ENCODE measurements around the gene HAS3.

Gene HAS3

DNA sequence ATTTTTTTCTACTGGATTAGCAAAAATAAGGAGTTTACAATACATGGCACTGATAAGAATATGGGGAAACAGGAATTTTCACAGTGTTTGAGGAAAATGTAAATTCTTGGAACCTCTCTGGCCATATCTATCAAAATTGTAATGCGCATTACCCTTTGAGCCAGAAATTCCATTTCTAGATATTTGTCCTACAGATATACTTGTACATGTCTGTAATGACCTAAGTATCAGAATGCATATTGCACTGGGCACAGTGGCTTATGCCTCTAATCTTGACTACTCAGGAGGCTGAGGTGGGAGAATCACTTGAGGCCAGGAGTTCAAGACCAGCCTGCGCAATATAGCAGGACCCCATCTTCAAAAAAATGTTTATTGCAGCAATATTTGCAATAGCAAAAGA lies 25.8 kb upstream of the HAS3 start:
- no peak for DNase-seq (ENCODE audit: low read depth in 2 of 2)
- TF ChIP-seq, protein P1, sequence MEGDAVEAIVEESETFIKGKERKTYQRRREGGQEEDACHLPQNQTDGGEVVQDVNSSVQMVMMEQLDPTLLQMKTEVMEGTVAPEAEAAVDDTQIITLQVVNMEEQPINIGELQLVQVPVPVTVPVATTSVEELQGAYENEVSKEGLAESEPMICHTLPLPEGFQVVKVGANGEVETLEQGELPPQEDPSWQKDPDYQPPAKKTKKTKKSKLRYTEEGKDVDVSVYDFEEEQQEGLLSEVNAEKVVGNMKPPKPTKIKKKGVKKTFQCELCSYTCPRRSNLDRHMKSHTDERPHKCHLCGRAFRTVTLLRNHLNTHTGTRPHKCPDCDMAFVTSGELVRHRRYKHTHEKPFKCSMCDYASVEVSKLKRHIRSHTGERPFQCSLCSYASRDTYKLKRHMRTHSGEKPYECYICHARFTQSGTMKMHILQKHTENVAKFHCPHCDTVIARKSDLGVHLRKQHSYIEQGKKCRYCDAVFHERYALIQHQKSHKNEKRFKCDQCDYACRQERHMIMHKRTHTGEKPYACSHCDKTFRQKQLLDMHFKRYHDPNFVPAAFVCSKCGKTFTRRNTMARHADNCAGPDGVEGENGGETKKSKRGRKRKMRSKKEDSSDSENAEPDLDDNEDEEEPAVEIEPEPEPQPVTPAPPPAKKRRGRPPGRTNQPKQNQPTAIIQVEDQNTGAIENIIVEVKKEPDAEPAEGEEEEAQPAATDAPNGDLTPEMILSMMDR (IDR thresholded peaks at IDR 0.05; ENCODE audit: low read depth, low read length), result no peak
- no peak overlapping the region for H3K4me3 ChIP-seq (replicated peaks in 1 of 2; ENCODE audit: low read depth in 2 of 2, low read length in 2 of 2)

DNA sequence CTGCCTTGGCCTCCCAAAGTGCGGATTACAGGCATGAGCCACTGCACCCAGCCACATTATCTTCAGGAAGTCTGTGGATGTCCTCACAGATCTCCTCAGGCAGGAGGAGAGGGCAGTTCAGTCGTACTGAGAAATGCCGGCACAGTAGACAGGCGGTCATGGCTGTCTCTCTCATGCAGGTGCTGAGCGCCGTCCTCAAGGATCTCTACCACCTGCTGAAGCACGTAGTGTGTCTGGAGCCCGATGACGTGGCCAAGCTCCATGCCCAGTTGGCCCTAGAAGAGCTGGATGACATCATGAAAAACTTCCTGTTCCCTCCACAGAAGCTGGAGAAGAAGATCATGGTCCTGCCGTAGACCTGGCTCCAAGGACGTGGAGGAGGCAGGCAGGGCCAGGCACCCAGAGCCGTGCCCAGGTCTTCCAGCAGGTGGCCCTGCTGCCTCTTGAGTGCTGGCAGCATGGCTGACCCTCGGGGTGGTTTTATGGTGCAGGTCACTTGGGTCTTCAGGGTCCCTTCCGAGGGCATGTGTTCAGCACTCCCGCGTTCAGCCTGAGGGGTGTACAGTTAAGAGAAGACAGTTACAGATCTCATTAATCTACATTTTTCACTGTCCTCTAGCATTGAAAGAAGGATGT lies 22.0 kb upstream of the HAS3 start:
- TF ChIP-seq, protein P1 (IDR thresholded peaks at IDR 0.05; ENCODE audit: low read depth, low read length), result no peak
- no peak for DNase-seq (ENCODE audit: low read depth in 2 of 2)
- no peak overlapping the region for H3K4me3 ChIP-seq (replicated peaks in 1 of 2; ENCODE audit: low read depth in 2 of 2, low read length in 2 of 2)

DNA sequence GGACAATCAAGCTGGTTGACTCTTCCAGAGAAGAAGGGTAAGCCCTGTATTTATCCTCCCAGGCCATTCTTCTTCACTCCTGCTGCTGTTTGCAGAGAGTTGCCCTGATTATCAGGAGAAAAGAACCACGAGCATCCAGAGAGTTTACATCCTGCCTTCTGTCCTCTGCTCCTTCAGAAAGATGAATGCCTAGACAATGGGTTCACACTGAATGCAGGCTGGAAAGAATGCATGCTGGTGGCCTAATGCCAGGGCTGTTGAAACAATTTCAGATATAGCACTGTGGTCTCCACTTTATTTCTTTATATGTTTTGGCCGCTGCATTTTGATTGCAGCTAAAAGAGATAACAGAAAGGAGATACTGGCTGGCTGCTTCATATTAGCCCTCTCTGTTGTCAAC lies 21.2 kb upstream of the HAS3 start:
- no peak overlapping the region for H3K4me3 ChIP-seq (replicated peaks in 1 of 2; ENCODE audit: low read depth in 2 of 2, low read length in 2 of 2)
- DNase-seq (ENCODE audit: low read depth in 2 of 2), result peak; percentile 62 to 84
- TF ChIP-seq, protein P1 (IDR thresholded peaks at IDR 0.05; ENCODE audit: low read depth, low read length), result no peak

DNA sequence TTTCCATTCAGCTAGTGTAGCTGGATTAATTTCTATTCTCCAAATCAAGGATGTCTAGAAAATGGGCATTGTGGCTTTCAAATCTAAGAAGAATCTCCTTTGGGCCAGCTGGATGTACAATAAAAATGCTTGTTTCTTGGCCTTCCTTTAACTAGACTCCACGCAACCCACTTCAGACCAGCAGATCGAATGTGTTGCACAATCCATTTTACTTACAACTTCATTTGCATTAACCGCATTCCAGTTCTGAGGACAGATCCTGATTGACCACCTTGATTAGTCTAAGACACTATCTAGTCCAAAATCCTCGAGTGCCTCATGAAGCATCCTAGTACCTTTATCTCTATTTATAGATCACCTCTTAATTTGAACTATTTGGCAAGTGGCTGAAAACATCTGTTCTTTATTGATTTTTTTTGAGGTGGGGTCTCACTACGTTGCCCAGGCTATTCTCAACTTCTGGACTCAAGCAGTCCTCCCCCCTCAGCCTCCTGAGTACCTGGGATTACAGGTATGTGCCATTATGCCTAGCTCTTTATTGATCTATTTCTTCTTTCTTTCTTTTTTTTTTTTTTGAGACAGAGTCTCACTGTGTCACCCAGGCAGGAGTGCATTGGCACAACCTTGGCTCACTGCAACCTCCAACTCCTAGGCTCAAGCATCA lies 20.3 kb upstream of the HAS3 start:
- TF ChIP-seq, protein P1 (IDR thresholded peaks at IDR 0.05; ENCODE audit: low read depth, low read length), result no peak

DNA sequence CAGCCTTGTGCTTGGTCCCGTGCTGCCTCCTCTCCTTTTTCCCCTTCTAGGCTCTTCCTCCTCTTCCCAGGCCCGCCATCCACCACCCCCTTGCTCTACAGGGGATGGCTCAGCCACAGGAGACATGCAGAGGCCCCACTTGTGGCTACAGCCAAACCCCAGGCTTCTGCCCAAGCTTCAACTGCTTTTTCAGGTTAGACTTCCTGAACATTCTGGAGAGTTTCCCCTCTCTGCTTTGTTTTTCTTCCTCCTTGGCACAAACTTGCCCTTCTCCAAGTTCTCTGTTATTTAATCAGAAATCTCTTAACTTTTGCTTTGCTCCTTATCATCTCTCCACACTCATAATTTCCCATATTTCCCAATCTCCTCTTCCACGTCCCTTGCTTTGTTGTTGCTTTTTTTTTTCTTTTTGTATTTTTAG lies 18.3 kb upstream of the HAS3 start:
- TF ChIP-seq, protein P1 (IDR thresholded peaks at IDR 0.05; ENCODE audit: low read depth, low read length), result no peak
- no peak for DNase-seq (ENCODE audit: low read depth in 2 of 2)
- no peak overlapping the region for H3K4me3 ChIP-seq (replicated peaks in 1 of 2; ENCODE audit: low read depth in 2 of 2, low read length in 2 of 2)

More for the DNA sequence above, 20.3 kb upstream of the HAS3 start:
- H3K4me3 ChIP-seq (replicated peaks in 1 of 2; ENCODE audit: low read depth in 2 of 2, low read length in 2 of 2), result no peak overlapping the region
- no peak for DNase-seq (ENCODE audit: low read depth in 2 of 2)

DNA sequence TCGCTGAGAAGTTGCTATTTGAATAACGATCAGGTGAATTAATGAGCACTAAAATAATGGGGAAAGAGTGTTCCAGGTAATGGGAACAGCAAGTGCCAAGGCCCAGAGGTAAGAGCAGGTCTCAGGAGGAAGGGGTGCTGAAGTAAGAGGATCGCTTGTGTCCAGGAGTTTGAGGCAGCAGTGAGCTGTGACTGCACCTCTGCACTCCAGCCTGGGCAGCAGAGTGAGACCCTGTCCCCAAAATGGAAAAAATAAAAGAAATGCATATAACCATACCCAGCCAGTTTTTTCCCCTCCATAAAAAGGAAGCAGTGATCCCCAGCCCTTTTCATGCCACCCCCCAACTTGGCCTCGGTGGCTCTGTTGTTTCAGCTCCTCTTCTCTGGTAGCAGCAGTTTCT lies 16.8 kb upstream of the HAS3 start:
- H3K4me3 ChIP-seq (replicated peaks in 1 of 2; ENCODE audit: low read depth in 2 of 2, low read length in 2 of 2), result no peak overlapping the region
- DNase-seq (ENCODE audit: low read depth in 2 of 2), result no peak
- TF ChIP-seq, protein P1 (IDR thresholded peaks at IDR 0.05; ENCODE audit: low read depth, low read length), result no peak

All from cardiac fibroblast (primary cell).